ENCODE results near the gene GHRL.

Gene GHRL

DNA sequence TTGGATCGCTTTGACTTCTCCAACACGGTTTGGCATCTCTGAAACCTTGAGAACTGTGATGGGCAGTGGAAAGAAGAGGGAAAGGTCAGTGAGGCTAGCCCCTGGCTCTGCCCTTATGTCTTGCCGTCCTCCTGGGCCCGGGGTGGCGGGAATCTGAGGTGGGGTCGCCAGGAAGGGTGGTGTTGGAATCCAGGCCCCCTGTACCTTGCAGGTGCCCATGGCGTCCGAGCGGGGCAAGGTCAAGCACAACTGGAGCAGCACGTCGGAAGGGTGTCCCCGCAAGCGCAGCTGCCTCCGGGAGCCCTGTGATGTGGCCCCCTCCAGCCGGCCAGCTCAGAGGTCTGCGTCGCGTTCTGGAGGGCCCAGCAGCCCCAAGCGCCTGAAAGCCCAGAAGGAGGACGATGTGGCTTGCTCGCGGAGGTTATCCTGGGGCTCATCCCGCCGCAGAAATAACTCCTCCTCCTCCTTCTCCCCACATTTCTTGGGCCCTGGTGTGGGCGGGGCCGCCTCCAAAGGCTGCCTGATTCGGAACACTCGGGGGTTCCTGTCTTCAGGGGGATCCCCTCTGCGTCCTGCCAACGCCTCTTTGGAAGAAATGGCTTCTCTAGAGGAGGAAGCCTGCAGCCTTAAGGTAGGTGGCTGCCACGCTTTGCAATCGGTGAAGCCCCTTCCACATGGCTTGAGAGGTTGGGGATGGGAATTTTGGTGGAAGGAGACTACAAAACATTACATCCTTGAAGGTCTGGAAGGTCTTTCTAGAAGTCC lies 43.6 kb downstream of the GHRL start:
- peak overlapping the region; percentile 81 to 82 for H3K18ac ChIP-seq (ENCODE audit: low read depth in 1 of 2, low read length in 2 of 2)
- H3K4me2 ChIP-seq (ENCODE audit: low read length, poor library complexity, severe bottlenecking) = peak overlapping the region; percentile 86
- DNase-seq = peak; percentile 45
- no peak overlapping the region for H2BK5ac ChIP-seq (ENCODE audit: low read depth, low read length, poor library complexity, severe bottlenecking)
- no peak overlapping the region for H2BK15ac ChIP-seq (ENCODE audit: low read depth, poor library complexity, severe bottlenecking)
- H3K23ac ChIP-seq (ENCODE audit: low read length in 2 of 2) = peak overlapping the region in 1 of 2 experiments; percentile 86
- peak overlapping the region; percentile 96 for H3K9ac ChIP-seq (ENCODE audit: low read length)
- peaks cover 13% of the 10 kb centered on the region for H3K79me1 ChIP-seq (replicated peaks; ENCODE audit: low read length, poor library complexity, severe bottlenecking)
- no peak overlapping the region for H2AFZ ChIP-seq (ENCODE audit: low read depth, low read length)
- H3K4me3 ChIP-seq (ENCODE audit: insufficient read depth in 1 of 2, low read depth in 1 of 2, low read length in 2 of 2) = peak overlapping the region; percentile 73 to 96
- no peak overlapping the region for H2AK5ac ChIP-seq (ENCODE audit: low read length, severe bottlenecking)
- H3K27ac ChIP-seq (ENCODE audit: low read length, poor library complexity, severe bottlenecking) = peak overlapping the region; percentile 6
- peak overlapping the region; percentile 81 for H4K8ac ChIP-seq (ENCODE audit: low read length)
- no peaks in the 10 kb centered on the region for H3K27me3 ChIP-seq (ENCODE audit: control insufficient read depth in 1 of 2, insufficient read depth in 1 of 2, low read length in 2 of 2)
- peak overlapping the region in 1 of 2 experiments; percentile 54 for H2BK12ac ChIP-seq (ENCODE audit: low read length in 2 of 2)
- H4K91ac ChIP-seq (ENCODE audit: low read length) = peak overlapping the region; percentile 34
- peaks cover 14 to 46% of the 10 kb centered on the region in 2 experiments for H3K36me3 ChIP-seq (ENCODE audit: control insufficient read depth in 1 of 2, insufficient read depth in 2 of 2, low read depth in 1 of 2, low read length in 2 of 2)
- H3K14ac ChIP-seq (ENCODE audit: low read length in 2 of 2) = peak overlapping the region in 1 of 2 experiments; percentile 98
- H3K9me3 ChIP-seq (ENCODE audit: control insufficient read depth, low read length) = peaks cover 21% of the 10 kb centered on the region
- WGBS = 3% methylated on average over 32 of the region's 32 CpGs
- no peak overlapping the region for H2BK120ac ChIP-seq (ENCODE audit: low read depth, low read length)
- peak overlapping the region; percentile 24 to 86 for H3K4ac ChIP-seq (ENCODE audit: low read depth in 1 of 2, low read length in 2 of 2)
- H3K4me1 ChIP-seq (ENCODE audit: control insufficient read depth, insufficient read depth, low read depth, low read length) = peaks cover 10% of the 10 kb centered on the region

DNA sequence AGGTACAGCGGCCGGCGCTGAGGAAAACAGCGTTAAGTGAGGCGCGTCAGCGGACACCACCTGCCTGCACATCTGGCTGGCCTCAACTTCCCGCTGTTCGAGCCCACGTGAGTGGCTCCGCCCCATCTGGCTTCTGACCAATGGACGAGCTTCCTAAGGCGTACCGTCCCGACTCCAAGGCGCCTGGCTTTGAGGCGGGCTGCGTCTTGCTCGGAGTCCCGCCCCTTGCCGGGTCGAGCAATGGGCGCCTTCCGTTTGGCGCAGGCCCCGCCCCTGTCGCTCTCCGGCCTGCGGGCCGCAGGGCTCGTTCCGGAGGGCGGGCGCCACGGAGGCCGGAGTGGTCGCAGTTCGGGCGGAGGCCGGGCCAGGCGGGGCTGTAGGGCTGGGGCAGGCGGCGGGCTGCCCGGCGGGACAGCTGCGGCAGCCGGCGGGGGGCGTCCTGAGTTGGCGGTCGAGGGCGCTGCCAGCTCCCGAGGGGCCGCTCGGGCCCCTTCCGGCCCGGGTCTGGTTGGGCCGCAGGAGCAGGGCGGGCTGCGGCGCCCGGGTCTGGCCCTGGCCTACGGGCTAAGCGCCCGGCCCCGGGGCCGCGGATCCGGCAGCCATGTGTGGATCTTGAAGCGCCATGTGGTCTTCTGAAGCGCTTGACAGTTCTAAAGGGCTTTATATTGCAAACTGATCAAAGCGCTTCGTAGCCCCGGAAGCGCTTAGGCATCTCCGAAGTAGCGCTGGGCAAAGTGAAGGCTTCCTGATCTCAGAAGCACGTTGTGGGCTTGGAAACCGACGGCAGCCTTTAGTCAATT lies 44.4 kb downstream of the GHRL start, which contains the start of gene TATDN2:
TSS of gene TATDN2 (plus strand) at position 276 of the 800 bp plus-strand sequence. CDS start 742 bp downstream, outside the sequence.
- WGBS = under 1% methylated on average over 72 of the region's 80 CpGs
- Histone ChIP-seq H2BK15ac (ENCODE audit: low read depth, poor library complexity, severe bottlenecking) (peak within 1 kb of the TSS; percentile 68), H3K36me3 (ENCODE audit: control insufficient read depth in 1 of 2, insufficient read depth in 2 of 2, low read depth in 1 of 2, low read length in 2 of 2) (peaks cover 11 to 46% of the 10 kb centered on the region in 2 experiments), H3K18ac (ENCODE audit: low read depth in 1 of 2, low read length in 2 of 2) (peak within 1 kb of the TSS; percentile 81 to 84), H3K79me1 (replicated peaks; ENCODE audit: low read length, poor library complexity, severe bottlenecking) (peaks cover 8% of the 10 kb centered on the region), H2AK5ac (ENCODE audit: low read length, severe bottlenecking) (no peak within 1 kb of the TSS), H2AFZ (ENCODE audit: low read depth, low read length) (peak within 1 kb of the TSS; percentile 72), H3K9ac (ENCODE audit: low read length) (peak within 1 kb of the TSS; percentile 96), H2BK12ac (ENCODE audit: low read length in 2 of 2) (peak within 1 kb of the TSS in 1 of 2 experiments; percentile 54), H2BK120ac (ENCODE audit: low read depth, low read length) (peak within 1 kb of the TSS; percentile 68), H3K4me3 (ENCODE audit: insufficient read depth in 1 of 2, low read depth in 1 of 2, low read length in 2 of 2) (peak within 1 kb of the TSS; percentile 73 to 96), H3K9me3 (ENCODE audit: control insufficient read depth, low read length) (peaks cover 27% of the 10 kb centered on the region), H3K14ac (ENCODE audit: low read length in 2 of 2) (peak within 1 kb of the TSS in 1 of 2 experiments; percentile 98), H4K91ac (ENCODE audit: low read length) (peak within 1 kb of the TSS; percentile 34), H4K8ac (ENCODE audit: low read length) (peak within 1 kb of the TSS; percentile 81), H3K27me3 (ENCODE audit: control insufficient read depth in 1 of 2, insufficient read depth in 1 of 2, low read length in 2 of 2) (no peaks in the 10 kb centered on the region), H3K23ac (ENCODE audit: low read length in 2 of 2) (peak within 1 kb of the TSS in 1 of 2 experiments; percentile 42), H3K4ac (ENCODE audit: low read depth in 1 of 2, low read length in 2 of 2) (peak within 1 kb of the TSS; percentile 24 to 86), H3K27ac (ENCODE audit: low read length, poor library complexity, severe bottlenecking) (peak within 1 kb of the TSS; percentile 25), H3K4me1 (ENCODE audit: control insufficient read depth, insufficient read depth, low read depth, low read length) (peaks cover 10% of the 10 kb centered on the region), H3K4me2 (ENCODE audit: low read length, poor library complexity, severe bottlenecking) (peak within 1 kb of the TSS; percentile 86), H2BK5ac (ENCODE audit: low read depth, low read length, poor library complexity, severe bottlenecking) (no peak within 1 kb of the TSS)
- peak; percentile 95 for DNase-seq

DNA sequence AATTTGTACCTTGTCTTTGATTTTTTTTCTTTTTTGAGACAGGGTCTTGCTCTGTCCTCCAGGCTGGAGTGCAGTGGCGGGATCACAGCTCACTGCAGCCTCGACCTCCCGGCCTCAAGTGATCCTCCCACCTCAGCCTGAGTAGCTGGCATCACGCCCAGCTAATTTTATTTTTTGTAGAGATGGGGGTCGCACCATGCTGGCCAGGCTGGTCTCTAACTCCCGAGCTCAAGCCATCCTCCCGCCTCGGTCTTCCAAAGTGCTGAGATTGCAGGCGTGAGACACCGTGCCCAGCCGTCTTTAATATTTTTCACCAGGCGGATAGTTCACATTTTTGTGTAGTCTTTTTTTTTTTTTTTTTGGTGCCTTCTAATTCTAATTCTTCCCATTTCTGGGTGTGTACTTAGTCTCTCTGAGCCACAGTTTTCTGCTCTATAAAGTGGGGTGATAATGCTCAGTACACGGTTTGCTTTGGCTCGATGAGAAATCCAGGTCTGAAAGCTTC lies 45.0 kb downstream of the GHRL start:
- Histone ChIP-seq H2AK5ac (ENCODE audit: low read length, severe bottlenecking) (no peak overlapping the region), H3K18ac (ENCODE audit: low read depth in 1 of 2, low read length in 2 of 2) (no peak overlapping the region), H3K23ac (ENCODE audit: low read length in 2 of 2) (no peak overlapping the region), H4K8ac (ENCODE audit: low read length) (no peak overlapping the region), H3K4me3 (ENCODE audit: insufficient read depth in 1 of 2, low read depth in 1 of 2, low read length in 2 of 2) (peak overlapping the region; percentile 73 to 96), H3K27ac (ENCODE audit: low read length, poor library complexity, severe bottlenecking) (peak overlapping the region; percentile 25), H2BK5ac (ENCODE audit: low read depth, low read length, poor library complexity, severe bottlenecking) (no peak overlapping the region), H3K4ac (ENCODE audit: low read depth in 1 of 2, low read length in 2 of 2) (peak overlapping the region in 1 of 2 experiments; percentile 53), H2BK12ac (ENCODE audit: low read length in 2 of 2) (no peak overlapping the region), H3K14ac (ENCODE audit: low read length in 2 of 2) (no peak overlapping the region), H3K79me1 (replicated peaks; ENCODE audit: low read length, poor library complexity, severe bottlenecking) (peaks cover 5% of the 10 kb centered on the region), H3K9me3 (ENCODE audit: control insufficient read depth, low read length) (peaks cover 27% of the 10 kb centered on the region), H3K27me3 (ENCODE audit: control insufficient read depth in 1 of 2, insufficient read depth in 1 of 2, low read length in 2 of 2) (no peaks in the 10 kb centered on the region), H3K4me1 (ENCODE audit: control insufficient read depth, insufficient read depth, low read depth, low read length) (peaks cover 10% of the 10 kb centered on the region), H2BK120ac (ENCODE audit: low read depth, low read length) (no peak overlapping the region), H3K9ac (ENCODE audit: low read length) (peak overlapping the region; percentile 96), H2BK15ac (ENCODE audit: low read depth, poor library complexity, severe bottlenecking) (no peak overlapping the region), H2AFZ (ENCODE audit: low read depth, low read length) (peak overlapping the region; percentile 46), H3K4me2 (ENCODE audit: low read length, poor library complexity, severe bottlenecking) (peak overlapping the region; percentile 68), H3K36me3 (ENCODE audit: control insufficient read depth in 1 of 2, insufficient read depth in 2 of 2, low read depth in 1 of 2, low read length in 2 of 2) (peaks cover 6 to 47% of the 10 kb centered on the region in 2 experiments), H4K91ac (ENCODE audit: low read length) (no peak overlapping the region)
- 68% methylated on average over 13 of the region's 14 CpGs for WGBS
- no peak for DNase-seq
